Hepatocyte (in vitro differentiated cells): ENCODE data around the gene MTMR12.

Experiments
- CTCF ChIP-seq: fragments of 200-600 bp; sonication (generic); IDR thresholded peaks from 2 replicates; pipeline ENCODE4 v1.5.1; 2016; ENCODE audit warnings: antibody characterized with exemption, mild to moderate bottlenecking; ENCODE audit not compliant: poor library complexity
- EZH2 ChIP-seq: fragments of 200-600 bp; sonication (generic); IDR thresholded peaks from 2 replicates; pipeline ENCODE4 v1.6.1; 2016; ENCODE audit warnings: antibody characterized with exemption, mild to moderate bottlenecking, borderline replicate concordance
- EZH2phosphoT487 ChIP-seq: fragments of 200-600 bp; sonication (generic); IDR thresholded peaks from one replicate; pipeline ENCODE4 v1.6.1; 2018; ENCODE audit warnings: antibody characterized with exemption, mild to moderate bottlenecking, low read depth, moderate library complexity; ENCODE audit not compliant: unreplicated experiment, severe bottlenecking

GRCh38 chr5:32304622-32305021 is 8.1 kb downstream of the MTMR12 start:
- no peak for TF ChIP-seq CTCF
- TF ChIP-seq EZH2 = no peak
- TF ChIP-seq EZH2phosphoT487 = no peak
